ENCODE data around the gene PDGFRA.

The PDGFRA gene

DNA sequence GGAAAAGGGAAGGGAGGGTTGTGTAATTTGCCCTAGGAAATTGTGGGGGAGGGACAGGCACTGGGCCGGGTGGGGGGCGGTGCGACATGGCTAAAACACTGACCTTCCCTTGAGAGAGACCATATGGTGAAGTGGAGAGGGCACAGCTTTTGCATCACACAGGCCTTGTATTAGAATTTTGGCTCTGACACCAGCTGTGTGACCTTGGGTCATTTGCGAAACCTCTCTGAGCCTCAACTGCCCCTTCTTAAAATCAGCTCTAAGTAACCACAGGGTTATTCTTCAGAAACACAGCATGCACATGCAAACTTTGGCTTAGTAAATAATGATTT is 25.8 kb downstream of the PDGFRA start:
- Histone ChIP-seq H3K4me3 (ENCODE audit: low read depth, low read length) (no peak overlapping the region), H3K4me1 (ENCODE audit: control insufficient read depth, insufficient read depth, low read length) (no peaks in the 10 kb centered on the region), H3K9me3 (ENCODE audit: control insufficient read depth, insufficient read depth, low read depth, low read length) (no peaks in the 10 kb centered on the region), H3K36me3 (ENCODE audit: control insufficient read depth in 2 of 2, insufficient read depth in 1 of 2, low read length in 2 of 2) (no peaks in the 10 kb centered on the region), H3K27ac (ENCODE audit: extremely low read depth, low read depth, low read length) (no peak overlapping the region)
- CTCF ChIA-PET = no interaction called here
- TF ChIP-seq ZNF23 (tag by site-specific recombination; IDR thresholded peaks at IDR 0.05; ENCODE audit: borderline replicate concordance) = no peak
- TF ChIP-seq, protein P1, sequence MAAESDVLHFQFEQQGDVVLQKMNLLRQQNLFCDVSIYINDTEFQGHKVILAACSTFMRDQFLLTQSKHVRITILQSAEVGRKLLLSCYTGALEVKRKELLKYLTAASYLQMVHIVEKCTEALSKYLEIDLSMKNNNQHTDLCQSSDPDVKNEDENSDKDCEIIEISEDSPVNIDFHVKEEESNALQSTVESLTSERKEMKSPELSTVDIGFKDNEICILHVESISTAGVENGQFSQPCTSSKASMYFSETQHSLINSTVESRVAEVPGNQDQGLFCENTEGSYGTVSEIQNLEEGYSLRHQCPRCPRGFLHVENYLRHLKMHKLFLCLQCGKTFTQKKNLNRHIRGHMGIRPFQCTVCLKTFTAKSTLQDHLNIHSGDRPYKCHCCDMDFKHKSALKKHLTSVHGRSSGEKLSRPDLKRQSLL (tag by site-specific recombination; IDR thresholded peaks at IDR 0.05) = no peak
- no peak for TF ChIP-seq KLF16 (tag by site-specific recombination; IDR thresholded peaks at IDR 0.05)
- no peak for TF ChIP-seq ZBTB1 (tag by site-specific recombination; IDR thresholded peaks at IDR 0.05)
- TF ChIP-seq ZIC2 (tag by site-specific recombination; IDR thresholded peaks at IDR 0.05) = no peak
- TF ChIP-seq KLF9 (tag by site-specific recombination; IDR thresholded peaks at IDR 0.05; ENCODE audit: low read depth) = no peak
- TF ChIP-seq, protein P2, sequence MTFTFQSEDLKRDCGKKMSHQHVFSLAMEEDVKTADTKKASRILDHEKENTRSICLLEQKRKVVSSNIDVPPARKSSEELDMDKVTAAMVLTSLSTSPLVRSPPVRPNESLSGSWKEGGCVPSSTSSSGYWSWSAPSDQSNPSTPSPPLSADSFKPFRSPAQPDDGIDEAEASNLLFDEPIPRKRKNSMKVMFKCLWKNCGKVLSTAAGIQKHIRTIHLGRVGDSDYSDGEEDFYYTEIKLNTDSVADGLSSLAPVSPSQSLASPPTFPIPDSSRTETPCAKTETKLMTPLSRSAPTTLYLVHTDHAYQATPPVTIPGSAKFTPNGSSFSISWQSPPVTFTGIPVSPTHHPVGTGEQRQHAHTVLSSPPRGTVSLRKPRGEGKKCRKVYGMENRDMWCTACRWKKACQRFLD (tag by site-specific recombination; IDR thresholded peaks at IDR 0.05) = no peak
- no peak for TF ChIP-seq OVOL3 (tag by site-specific recombination; IDR thresholded peaks at IDR 0.05)
- no peak for TF ChIP-seq ZNF571 (tag by site-specific recombination; IDR thresholded peaks at IDR 0.05)
- TF ChIP-seq ZNF792 (tag by site-specific recombination; IDR thresholded peaks at IDR 0.05) = no peak
- no peak for TF ChIP-seq ZNF354C (tag by site-specific recombination; IDR thresholded peaks at IDR 0.05; ENCODE audit: borderline replicate concordance, low read depth)
- TF ChIP-seq, protein P3, sequence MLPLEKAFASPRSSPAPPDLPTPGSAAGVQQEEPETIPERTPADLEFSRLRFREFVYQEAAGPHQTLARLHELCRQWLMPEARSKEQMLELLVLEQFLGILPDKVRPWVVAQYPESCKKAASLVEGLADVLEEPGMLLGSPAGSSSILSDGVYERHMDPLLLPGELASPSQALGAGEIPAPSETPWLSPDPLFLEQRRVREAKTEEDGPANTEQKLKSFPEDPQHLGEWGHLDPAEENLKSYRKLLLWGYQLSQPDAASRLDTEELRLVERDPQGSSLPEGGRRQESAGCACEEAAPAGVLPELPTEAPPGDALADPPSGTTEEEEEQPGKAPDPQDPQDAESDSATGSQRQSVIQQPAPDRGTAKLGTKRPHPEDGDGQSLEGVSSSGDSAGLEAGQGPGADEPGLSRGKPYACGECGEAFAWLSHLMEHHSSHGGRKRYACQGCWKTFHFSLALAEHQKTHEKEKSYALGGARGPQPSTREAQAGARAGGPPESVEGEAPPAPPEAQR (tag by site-specific recombination; IDR thresholded peaks at IDR 0.05) = no peak
- TF ChIP-seq SP7 (tag by site-specific recombination; IDR thresholded peaks at IDR 0.05) = no peak
- TF ChIP-seq KLF1 (tag by site-specific recombination; IDR thresholded peaks at IDR 0.05) = no peak
- POLR2A ChIA-PET = no interaction called here

DNA sequence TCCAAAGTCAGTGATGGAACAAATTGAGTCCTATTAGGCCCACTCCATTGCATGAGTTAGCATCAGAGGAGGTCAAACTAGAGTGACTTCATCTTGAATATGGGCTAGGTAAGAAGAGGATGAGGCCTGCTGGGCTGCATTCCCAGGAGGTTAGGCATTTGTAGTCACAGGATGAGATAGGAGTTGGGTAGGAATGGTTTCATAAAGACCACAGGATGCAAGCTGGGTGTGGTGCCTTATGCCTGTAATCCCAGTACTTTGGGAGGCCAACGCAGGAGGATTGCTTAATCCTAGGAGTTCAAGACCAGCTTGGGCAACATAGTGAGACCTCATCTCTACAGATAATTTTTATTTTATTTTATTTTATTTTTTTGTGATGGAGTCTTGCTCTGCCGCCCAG is 26.8 kb downstream of the PDGFRA start:
- ChIA-PET POLR2A (no interaction called here), CTCF (interaction anchor here (0.7 kb wide), 1 partner anchor 1871 kb away, joined by 3 read pairs; no protein-coding TSS in a partner anchor)
- H3K4me3 ChIP-seq (ENCODE audit: low read depth, low read length) = no peak overlapping the region
- no peaks in the 10 kb centered on the region for H3K9me3 ChIP-seq (ENCODE audit: control insufficient read depth, insufficient read depth, low read depth, low read length)
- H3K27ac ChIP-seq (ENCODE audit: extremely low read depth, low read depth, low read length) = no peak overlapping the region
- TF ChIP-seq ZNF610 (tag by site-specific recombination; IDR thresholded peaks at IDR 0.05; ENCODE audit: borderline replicate concordance) = no peak
- no peaks in the 10 kb centered on the region for H3K36me3 ChIP-seq (ENCODE audit: control insufficient read depth in 2 of 2, insufficient read depth in 1 of 2, low read length in 2 of 2)
- H3K4me1 ChIP-seq (ENCODE audit: control insufficient read depth, insufficient read depth, low read length) = no peaks in the 10 kb centered on the region

DNA sequence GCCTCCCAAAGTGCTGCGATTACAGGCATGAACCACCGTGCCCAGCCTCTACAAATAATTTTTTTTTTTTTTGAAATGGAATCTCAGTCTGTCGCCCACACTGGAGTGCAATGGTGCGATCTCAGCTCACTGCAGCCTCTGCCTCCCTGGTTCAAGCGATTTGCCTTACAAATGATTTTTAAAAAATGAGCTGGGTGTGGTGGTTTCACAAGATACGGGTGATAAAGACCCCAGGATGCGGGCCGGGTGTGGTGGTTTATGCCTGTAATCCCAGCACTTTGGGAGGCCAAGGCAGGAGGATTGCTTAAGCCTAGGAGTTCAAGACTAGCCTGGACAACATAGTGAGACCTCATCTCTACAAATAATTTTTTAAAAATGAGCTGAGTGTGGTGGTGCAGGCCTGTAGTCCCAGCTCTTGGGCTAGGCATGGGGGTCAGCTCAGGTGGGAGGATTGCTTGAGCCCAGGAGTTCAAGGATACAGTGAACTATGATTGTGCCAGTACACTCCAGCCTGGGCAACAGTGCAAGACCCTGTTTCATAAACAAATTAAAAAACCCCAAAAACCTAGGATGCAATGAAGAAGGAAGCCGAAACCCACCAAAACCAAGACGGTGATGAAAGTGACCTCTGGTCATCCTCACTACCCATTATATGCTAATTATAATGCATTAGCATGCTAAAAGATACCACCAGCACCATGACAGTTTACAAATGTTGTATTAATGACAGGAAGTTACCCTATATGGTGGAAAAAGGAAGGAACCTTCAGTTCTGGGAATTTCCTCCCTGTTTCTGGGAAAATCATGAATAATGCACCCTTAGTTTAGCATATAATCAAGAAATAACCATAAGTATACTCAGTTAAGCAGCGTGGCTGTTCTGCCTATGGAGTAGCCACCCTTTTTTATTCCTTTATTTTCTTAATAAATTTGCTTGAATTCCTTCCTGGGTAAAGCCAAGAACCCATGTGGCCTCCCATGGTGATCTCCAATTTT is 27.7 kb downstream of the PDGFRA start:
- ChIA-PET POLR2A (no interaction called here), CTCF (no interaction called here)
- no peaks in the 10 kb centered on the region for H3K9me3 ChIP-seq (ENCODE audit: control insufficient read depth, insufficient read depth, low read depth, low read length)
- H3K4me1 ChIP-seq (ENCODE audit: control insufficient read depth, insufficient read depth, low read length) = no peaks in the 10 kb centered on the region
- H3K27ac ChIP-seq (ENCODE audit: extremely low read depth, low read depth, low read length) = no peak overlapping the region
- no peak overlapping the region for H3K4me3 ChIP-seq (ENCODE audit: low read depth, low read length)
- no peaks in the 10 kb centered on the region for H3K36me3 ChIP-seq (ENCODE audit: control insufficient read depth in 2 of 2, insufficient read depth in 1 of 2, low read length in 2 of 2)
- TF ChIP-seq ZNF521 (tag by site-specific recombination; IDR thresholded peaks at IDR 0.05) = no peak
- TF ChIP-seq ZNF658 (tag by site-specific recombination; IDR thresholded peaks at IDR 0.05) = no peak
- TF ChIP-seq ZNF600 (tag by site-specific recombination; IDR thresholded peaks at IDR 0.05) = no peak
- TF ChIP-seq OVOL3 (tag by site-specific recombination; IDR thresholded peaks at IDR 0.05) = no peak
- no peak for TF ChIP-seq ZNF830 (tag by site-specific recombination; IDR thresholded peaks at IDR 0.05; ENCODE audit: low read depth)
- no peak for TF ChIP-seq ZBTB7A (tag by site-specific recombination; IDR thresholded peaks at IDR 0.05; ENCODE audit: low read depth)
- no peak for TF ChIP-seq BCL11A (tag by site-specific recombination; IDR thresholded peaks at IDR 0.05; ENCODE audit: low read depth)
- TF ChIP-seq ZNF146 (tag by site-specific recombination; IDR thresholded peaks at IDR 0.05) = no peak
- no peak for TF ChIP-seq SALL2 (tag by site-specific recombination; IDR thresholded peaks at IDR 0.05; ENCODE audit: borderline replicate concordance)
- no peak for TF ChIP-seq ZNF768 (tag by site-specific recombination; IDR thresholded peaks at IDR 0.05)
- TF ChIP-seq ZNF777 (tag by site-specific recombination; IDR thresholded peaks at IDR 0.05; ENCODE audit: borderline replicate concordance) = no peak
- no peak for TF ChIP-seq ZNF776 (tag by site-specific recombination; IDR thresholded peaks at IDR 0.05; ENCODE audit: borderline replicate concordance)
- TF ChIP-seq ZNF221 (tag by site-specific recombination; IDR thresholded peaks at IDR 0.05; ENCODE audit: borderline replicate concordance) = no peak
- no peak for TF ChIP-seq ZNF530 (tag by site-specific recombination; IDR thresholded peaks at IDR 0.05; ENCODE audit: low read depth)

Data from HEK293 (cell line).